Smooth muscle cell (in vitro differentiated cells): Measurements from ENCODE around the gene TRAPPC4. TPM values are rescaled to one million over a fixed set of nuclear protein-coding genes. Genes with fewer than 3 reads are reported as not detected.

Experiments used
- DNase-seq: peaks from one replicate; lab custom pipeline; 2025; ENCODE audit not compliant: unreplicated experiment; lab: John Stamatoyannopoulos, UW
- H2AFZ ChIP-seq: fragments of 200-600 bp; sonication (generic); 2 replicates; pipeline ENCODE4 v1.6.0; 2016; ENCODE audit warnings: antibody characterized with exemption, low read depth, mild to moderate bottlenecking
- H3F3A ChIP-seq: fragments of 200-600 bp; sonication (generic); 2 replicates; pipeline ENCODE4 v1.6.0; 2017; ENCODE audit warnings: antibody characterized with exemption, low read depth
- H3K27ac ChIP-seq: fragments of 200-600 bp; sonication (generic); 2 replicates; pipeline ENCODE4 v1.5.1; 2016; ENCODE audit warnings: low read depth, mild to moderate bottlenecking
- H3K27me3 ChIP-seq: fragments of 200-600 bp; sonication (generic); 2 replicates; pipeline ENCODE4 v1.6.1; 2016; ENCODE audit warnings: low read depth, mild to moderate bottlenecking
- H3K36me3 ChIP-seq: fragments of 200-600 bp; sonication (generic); 2 replicates; pipeline ENCODE4 v1.5.1; 2016; ENCODE audit warnings: low read depth
- H3K4me1 ChIP-seq: fragments of 200-600 bp; sonication (generic); 2 replicates; pipeline ENCODE4 v1.5.1; 2016; ENCODE audit warnings: low read depth
- H3K4me2 ChIP-seq: fragments of 200-600 bp; sonication (generic); 2 replicates; pipeline ENCODE4 v1.6.0; 2016; ENCODE audit warnings: mild to moderate bottlenecking
- H3K4me3 ChIP-seq: fragments of 200-600 bp; sonication (generic); 2 replicates; pipeline ENCODE4 v1.5.1; 2016; ENCODE audit warnings: mild to moderate bottlenecking
- H3K79me2 ChIP-seq: fragments of 200-600 bp; sonication (generic); 2 replicates; pipeline ENCODE4 v1.6.0; 2016; ENCODE audit warnings: low read depth, mild to moderate bottlenecking
- H3K9ac ChIP-seq: fragments of 200-600 bp; sonication (generic); 2 replicates; pipeline ENCODE4 v1.6.0; 2016; ENCODE audit warnings: low read depth
- H3K9me3 ChIP-seq: fragments of 200-600 bp; sonication (generic); replicated peaks from 2 replicates; pipeline ENCODE4 v1.5.1; 2016; ENCODE audit warnings: low read depth
- H4K20me1 ChIP-seq: fragments of 200-600 bp; sonication (generic); 2 replicates; pipeline ENCODE4 v1.6.0; 2016; ENCODE audit warnings: low read depth
- WGBS: methylation state at CpG from one replicate; pipeline ENCODE4 v1.1.7; 2016; ENCODE audit warnings: low lambda C conversion rate; 5-methylcytosine and 5-hydroxymethylcytosine counted together
- polyA plus RNA-seq: library from polyadenylated mRNA; unstranded; fragments of >200 nt; fragmentation: Nextera tagmentation; extraction: Ambion mirVana; gene quantifications from 2 replicates; pipeline ENCODE4 v1.2.1, GENCODE V29; 2016
- total RNA-seq: library from RNA; depleted of rRNA; stranded (reverse); fragments of >200 nt; gene quantifications from 2 replicates; pipeline ENCODE4 v1.2.3, GENCODE V29; 2014
- TF ChIP-seq, protein P1 (sequence below): fragments of 200-600 bp; sonication (generic); IDR thresholded peaks from 2 replicates; pipeline ENCODE4 v1.5.1; 2017; ENCODE audit warnings: borderline replicate concordance, mild to moderate bottlenecking, antibody characterized with exemption; ENCODE audit not compliant: insufficient read depth, poor library complexity, severe bottlenecking

TRAPPC4 gene
- total and polyA plus RNA-seq, 2 experiments from 2014 or later: 103 to 168 TPM

DNA sequence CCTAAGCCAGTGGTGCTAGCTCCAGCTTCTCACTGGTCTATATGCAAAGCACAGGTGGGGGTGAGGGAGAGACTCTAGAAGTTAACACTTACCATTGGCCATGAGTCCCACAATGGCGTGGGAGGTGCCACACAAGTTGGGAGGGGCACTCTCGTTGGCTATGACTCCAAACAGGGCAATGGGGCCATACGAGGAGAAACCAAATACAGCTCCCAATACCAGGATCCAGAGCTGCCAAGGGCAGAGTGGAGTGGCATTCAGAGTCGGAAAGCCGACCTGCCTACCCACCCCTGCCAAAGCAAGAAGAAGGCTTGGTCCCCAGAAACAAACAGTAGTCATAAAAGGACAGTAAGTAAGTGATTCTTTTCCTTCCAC, 6.5 kb downstream of the TRAPPC4 start:
- H3K36me3 ChIP-seq: no peaks in the 10 kb centered on the region
- WGBS: 87% methylated on average over 5 of the region's 5 CpGs
- H4K20me1 ChIP-seq: peaks cover 7% of the 10 kb centered on the region
- no peak overlapping the region for H3K9ac ChIP-seq
- peaks cover 17% of the 10 kb centered on the region for H3K79me2 ChIP-seq
- peaks cover 24% of the 10 kb centered on the region for H3F3A ChIP-seq
- H2AFZ ChIP-seq: no peak overlapping the region
- TF ChIP-seq, protein P1, sequence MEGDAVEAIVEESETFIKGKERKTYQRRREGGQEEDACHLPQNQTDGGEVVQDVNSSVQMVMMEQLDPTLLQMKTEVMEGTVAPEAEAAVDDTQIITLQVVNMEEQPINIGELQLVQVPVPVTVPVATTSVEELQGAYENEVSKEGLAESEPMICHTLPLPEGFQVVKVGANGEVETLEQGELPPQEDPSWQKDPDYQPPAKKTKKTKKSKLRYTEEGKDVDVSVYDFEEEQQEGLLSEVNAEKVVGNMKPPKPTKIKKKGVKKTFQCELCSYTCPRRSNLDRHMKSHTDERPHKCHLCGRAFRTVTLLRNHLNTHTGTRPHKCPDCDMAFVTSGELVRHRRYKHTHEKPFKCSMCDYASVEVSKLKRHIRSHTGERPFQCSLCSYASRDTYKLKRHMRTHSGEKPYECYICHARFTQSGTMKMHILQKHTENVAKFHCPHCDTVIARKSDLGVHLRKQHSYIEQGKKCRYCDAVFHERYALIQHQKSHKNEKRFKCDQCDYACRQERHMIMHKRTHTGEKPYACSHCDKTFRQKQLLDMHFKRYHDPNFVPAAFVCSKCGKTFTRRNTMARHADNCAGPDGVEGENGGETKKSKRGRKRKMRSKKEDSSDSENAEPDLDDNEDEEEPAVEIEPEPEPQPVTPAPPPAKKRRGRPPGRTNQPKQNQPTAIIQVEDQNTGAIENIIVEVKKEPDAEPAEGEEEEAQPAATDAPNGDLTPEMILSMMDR: no peak
- no peaks in the 10 kb centered on the region for H3K27me3 ChIP-seq
- H3K9me3 ChIP-seq: no peaks in the 10 kb centered on the region
- H3K4me2 ChIP-seq: no peak overlapping the region
- no peak for DNase-seq
- peaks cover 20% of the 10 kb centered on the region for H3K4me1 ChIP-seq
- H3K4me3 ChIP-seq: no peak overlapping the region
- H3K27ac ChIP-seq: no peak overlapping the region

GRCh38 chr11:119025541-119025940, 7.0 kb downstream of the TRAPPC4 start:
- 95% methylated on average over 5 of the region's 5 CpGs for WGBS
- H3F3A ChIP-seq: peaks cover 24% of the 10 kb centered on the region
- no peak overlapping the region for H3K4me2 ChIP-seq
- peaks cover 4% of the 10 kb centered on the region for H4K20me1 ChIP-seq
- no peak for DNase-seq
- H2AFZ ChIP-seq: no peak overlapping the region
- H3K4me3 ChIP-seq: no peak overlapping the region
- no peaks in the 10 kb centered on the region for H3K36me3 ChIP-seq
- TF ChIP-seq, protein P1: no peak
- H3K79me2 ChIP-seq: peaks cover 12% of the 10 kb centered on the region
- no peaks in the 10 kb centered on the region for H3K27me3 ChIP-seq
- H3K4me1 ChIP-seq: peaks cover 17% of the 10 kb centered on the region
- H3K9ac ChIP-seq: no peak overlapping the region
- H3K9me3 ChIP-seq: no peaks in the 10 kb centered on the region
- H3K27ac ChIP-seq: no peak overlapping the region

GRCh38 chr11:119025978-119026766, 7.6 kb downstream of the TRAPPC4 start:
- no peak overlapping the region for H3K27ac ChIP-seq
- H3K4me3 ChIP-seq: no peak overlapping the region
- no peaks in the 10 kb centered on the region for H3K36me3 ChIP-seq
- no peak overlapping the region for H2AFZ ChIP-seq
- WGBS: 95% methylated on average over 16 of the region's 16 CpGs
- DNase-seq: no peak
- no peaks in the 10 kb centered on the region for H3K9me3 ChIP-seq
- TF ChIP-seq, protein P1: no peak
- H4K20me1 ChIP-seq: peaks cover under 1% of the 10 kb centered on the region
- no peaks in the 10 kb centered on the region for H3K27me3 ChIP-seq
- H3K4me2 ChIP-seq: no peak overlapping the region
- no peak overlapping the region for H3K9ac ChIP-seq
- H3K4me1 ChIP-seq: peaks cover 17% of the 10 kb centered on the region
- H3F3A ChIP-seq: peaks cover 24% of the 10 kb centered on the region
- peaks cover 6% of the 10 kb centered on the region for H3K79me2 ChIP-seq

- H3F3A ChIP-seq: peaks cover 24% of the 10 kb centered on the region
- no peaks in the 10 kb centered on the region for H3K36me3 ChIP-seq
- WGBS: 100% methylated on average over 2 of the region's 2 CpGs
- H3K27me3 ChIP-seq: no peaks in the 10 kb centered on the region
- H3K4me2 ChIP-seq: no peak overlapping the region
- TF ChIP-seq, protein P1: no peak
- H3K79me2 ChIP-seq: no peaks in the 10 kb centered on the region
- no peak overlapping the region for H3K9ac ChIP-seq
- no peaks in the 10 kb centered on the region for H3K9me3 ChIP-seq
- DNase-seq: no peak
- H4K20me1 ChIP-seq: no peaks in the 10 kb centered on the region
- peaks cover 17% of the 10 kb centered on the region for H3K4me1 ChIP-seq
- no peak overlapping the region for H2AFZ ChIP-seq
- no peak overlapping the region for H3K4me3 ChIP-seq
- no peak overlapping the region for H3K27ac ChIP-seq
These were observed 8.4 kb downstream of the TRAPPC4 start for GRCh38 chr11:119026970-119027369.
